NCI-H2107 (cell line): ENCODE data around the gene ZNF844.
"Not testable (repeated sequence)": the region's sequence is repeated elsewhere in the genome, so short reads cannot be mapped to it uniquely, and the experiment has no call there.

ENCODE experiments used
- DNase-seq: peaks from one replicate; lab custom pipeline; 2025; lab: John Stamatoyannopoulos, UW

The ZNF844 gene

DNA sequence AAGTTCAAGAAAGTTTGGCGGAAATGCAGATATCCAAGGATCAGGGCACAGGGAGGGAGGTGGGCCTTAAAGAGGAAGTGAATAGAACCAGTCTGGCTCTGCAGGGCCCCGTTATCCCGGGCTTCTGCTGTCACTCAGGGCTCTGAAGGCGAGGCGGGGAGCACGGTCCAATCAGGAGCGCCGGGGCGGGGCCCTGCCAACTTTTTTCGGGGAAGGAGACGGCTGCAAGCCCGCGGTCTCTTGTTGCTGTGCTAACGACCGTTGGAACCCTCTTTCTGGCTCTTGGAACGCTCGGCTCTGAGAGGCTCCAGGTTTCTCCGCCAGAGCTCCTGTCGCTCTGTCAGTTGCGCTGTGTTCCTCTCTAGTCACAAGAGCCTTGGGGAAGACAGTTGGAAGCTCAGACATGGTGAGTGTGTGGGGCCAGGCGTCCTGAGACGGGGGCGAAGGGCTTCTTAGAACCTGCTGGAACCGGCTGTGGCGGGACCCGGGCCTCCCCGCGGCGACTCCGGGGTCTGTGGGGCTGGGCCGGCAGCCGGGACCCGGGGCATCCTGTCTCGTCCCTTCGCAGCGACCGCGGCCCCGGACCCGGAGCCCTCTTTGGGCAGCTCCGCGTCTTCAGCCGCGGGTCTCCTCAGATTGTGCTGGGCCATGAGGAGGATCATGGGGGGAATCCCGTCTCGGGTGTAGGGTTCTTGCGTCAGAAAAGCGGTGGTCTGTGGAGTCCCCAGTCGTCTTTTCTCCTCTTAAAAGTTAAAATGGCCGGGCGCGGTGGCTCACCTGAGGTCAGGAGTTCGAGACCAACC is 27.7 kb downstream of the ZNF844 start:
- no peak for DNase-seq

DNA sequence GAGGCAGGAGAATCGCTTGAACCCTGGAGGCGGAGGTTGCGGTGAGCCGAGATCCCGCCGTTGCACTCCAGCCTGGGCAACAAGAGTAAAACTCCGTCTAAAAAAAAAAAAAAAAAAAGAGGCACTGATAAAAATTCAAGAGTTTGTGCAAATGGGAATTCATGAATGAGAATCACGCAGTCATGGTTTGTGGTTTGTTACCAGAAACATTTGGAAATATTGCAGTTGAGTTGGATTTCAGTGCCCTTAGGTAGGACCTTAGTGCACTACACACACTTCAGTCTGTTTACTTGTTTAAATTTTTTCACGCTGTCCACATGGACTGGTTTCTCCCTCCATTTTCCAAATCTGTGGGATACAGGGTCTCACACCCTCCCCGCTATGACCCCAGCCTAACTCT is 28.4 kb downstream of the ZNF844 start:
- DNase-seq, result no peak

DNA sequence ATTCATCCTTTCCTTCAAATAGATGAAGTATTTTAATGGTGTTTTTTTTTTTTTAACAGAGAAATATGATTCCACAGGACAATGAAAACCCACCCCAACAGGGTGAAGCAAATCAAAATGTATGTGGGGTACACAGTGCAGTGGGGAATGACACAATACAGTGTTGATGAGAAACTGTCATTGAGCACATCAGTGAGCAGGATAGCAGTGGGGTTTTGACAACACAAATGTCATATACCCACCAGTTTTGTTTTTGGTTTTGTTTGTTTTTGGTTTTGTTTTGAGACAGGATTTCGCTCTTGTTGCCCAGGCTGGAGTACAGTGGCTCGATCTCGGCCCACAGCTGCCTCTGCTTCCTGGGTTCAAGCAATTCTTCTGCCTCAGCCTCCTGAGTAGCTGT is 29.2 kb downstream of the ZNF844 start:
- no peak for DNase-seq

DNA sequence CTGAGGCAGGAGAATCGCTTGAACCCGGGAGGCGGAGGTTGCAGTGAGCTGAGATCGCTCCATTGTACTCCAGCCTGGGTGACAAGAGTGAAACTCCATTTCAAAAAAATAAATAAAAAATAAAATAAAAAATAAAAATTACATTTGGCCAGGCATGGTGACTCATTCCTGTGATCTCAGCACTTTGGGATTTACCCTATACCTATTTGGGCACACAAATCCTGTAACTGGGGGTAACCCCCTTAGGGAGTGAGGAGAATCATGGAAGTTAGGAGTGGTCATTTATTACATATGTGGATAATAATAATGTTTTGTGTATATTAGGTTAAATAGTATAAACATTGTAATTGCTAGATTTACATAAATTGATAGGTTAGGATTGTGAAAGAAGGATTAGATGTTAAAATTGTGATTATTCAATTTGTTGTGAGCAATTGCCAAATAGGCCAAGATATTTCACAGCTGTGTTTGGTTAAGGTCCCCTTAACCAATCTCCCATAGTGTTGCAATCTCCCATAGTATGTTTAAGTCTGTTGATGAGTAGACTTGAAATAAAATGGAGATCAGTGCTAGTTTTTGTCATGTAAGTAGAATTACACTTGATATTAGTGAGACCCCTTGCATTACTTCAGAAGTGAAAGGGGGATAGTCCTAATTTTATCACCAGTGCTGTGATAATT is 30.7 kb downstream of the ZNF844 start:
- DNase-seq, result no peak

DNA sequence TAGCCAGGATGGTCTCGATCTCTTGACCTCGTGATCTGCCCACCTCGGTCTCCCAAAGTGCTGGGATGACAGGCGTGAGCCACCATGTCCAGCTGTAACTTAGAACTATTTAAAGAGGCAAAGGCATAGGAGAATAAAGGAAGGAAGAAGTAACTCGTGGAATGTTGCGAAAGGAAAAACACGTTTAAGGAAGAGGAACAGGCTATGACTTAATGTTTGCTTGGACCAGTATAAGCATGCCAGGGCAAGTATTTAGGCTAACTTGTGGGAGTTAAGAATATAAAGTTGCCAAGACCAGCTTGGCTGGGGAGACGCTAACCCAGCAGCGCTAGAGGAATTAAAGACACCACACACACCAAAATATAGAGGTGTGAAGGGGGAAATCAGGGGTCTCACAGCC is 33.5 kb downstream of the ZNF844 start:
- DNase-seq, result no peak

DNA sequence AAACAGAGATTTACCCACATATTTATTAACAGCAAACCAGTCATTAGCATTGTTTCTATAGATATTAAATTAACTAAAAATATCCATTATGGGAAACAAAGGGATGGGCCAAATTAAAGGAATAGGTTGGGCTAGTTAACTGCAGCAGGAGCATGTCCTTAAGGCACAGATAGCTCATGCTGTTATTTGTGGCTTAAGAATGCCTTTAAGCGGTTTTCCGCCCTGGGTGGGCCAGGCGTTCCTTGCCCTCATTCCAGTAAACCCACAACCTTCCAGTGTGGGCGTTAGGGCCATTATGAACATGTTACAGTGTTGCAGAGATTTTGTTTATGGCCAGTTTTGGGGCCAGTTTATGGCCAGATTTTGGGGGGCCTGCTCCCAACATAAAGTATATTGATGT is 39.4 kb downstream of the ZNF844 start:
- not testable (repeated sequence) for DNase-seq

DNA sequence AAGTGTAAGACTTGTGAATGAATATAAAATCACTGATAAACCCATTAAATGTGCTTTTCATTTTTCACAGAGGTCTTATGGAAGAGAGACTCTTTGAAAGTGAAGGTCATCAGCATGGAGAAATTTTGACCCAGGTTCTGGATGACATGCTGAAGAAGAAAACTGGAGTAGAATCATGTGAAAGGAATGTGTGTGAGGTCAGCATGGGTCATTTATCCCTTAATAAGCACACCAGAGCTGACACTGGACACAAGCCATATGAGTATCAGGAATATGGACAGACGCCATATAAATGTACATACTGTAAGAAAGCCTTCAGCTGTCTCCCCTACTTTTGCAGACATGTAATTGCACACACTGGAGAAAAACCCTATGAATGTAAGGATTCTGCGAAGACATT is 46.6 kb downstream of the ZNF844 start:
- DNase-seq, result no peak

DNA sequence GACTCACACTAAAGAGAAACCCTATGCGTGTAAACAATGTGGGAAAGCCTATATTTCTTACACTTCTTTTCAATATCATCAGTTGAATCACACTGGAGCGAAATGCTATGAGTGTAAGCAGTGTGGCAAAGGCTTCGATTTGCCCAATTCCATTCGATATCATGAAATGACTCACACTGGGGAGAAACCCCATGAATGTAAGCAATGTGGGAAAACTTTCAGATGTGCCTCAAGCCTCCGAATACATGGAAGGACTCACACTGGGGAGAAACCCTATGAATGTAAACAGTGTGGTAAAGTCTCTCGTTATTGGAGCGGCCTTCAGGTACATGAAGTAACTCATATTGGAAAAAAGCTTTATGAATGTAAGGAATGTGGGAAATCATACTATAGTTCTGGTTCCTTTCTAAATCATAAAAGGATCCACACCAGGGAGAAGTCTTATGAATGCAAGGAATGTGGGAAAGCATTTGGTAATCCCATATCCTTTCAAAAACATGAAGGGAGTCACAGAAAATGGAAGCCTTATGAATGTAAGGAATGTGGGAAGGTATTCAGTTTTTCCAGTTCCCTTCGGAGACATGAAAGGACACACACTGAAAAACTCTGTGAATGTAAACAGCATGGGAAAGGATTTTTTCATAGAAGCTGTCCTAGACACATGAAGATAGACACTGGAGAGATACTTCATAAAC is 47.6 kb downstream of the ZNF844 start:
- no peak for DNase-seq

DNA sequence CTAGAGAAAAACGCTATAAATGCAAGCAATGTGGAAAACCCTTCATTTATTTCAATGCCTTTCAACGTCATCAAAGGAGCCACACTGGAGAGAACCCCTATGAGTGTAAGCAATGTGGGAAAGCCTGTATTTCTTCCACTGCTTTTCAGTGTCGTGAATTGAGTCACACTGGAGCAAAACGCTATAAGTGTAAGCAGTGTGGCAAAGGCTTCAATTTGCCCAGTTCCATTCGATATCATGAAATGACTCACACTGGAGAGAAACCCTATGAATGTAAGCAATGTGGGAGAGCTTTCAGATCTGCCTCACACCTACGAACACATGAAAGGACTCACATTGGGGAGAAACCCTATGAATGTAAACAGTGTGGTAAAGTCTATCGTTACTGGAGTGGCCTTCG is 48.2 kb downstream of the ZNF844 start:
- no peak for DNase-seq

DNA sequence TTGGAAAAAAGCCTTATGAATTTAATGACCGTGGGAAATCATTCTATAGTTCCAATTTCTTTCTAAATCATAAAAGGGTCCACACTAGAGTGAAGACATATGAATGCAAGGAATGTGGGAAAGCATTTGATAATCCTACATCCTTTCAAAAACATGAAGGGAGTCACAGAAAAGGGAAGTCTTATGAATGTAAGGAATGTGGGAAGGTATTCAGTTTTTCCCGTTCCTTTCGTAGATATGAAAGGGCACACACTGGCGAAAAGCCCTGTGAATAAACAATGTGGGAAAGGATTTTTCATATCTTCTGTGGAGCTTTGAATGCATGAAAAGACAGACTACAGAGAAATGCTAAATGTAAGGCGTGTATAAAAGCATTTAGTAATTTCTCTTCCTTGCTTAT is 48.6 kb downstream of the ZNF844 start:
- no peak for DNase-seq

DNA sequence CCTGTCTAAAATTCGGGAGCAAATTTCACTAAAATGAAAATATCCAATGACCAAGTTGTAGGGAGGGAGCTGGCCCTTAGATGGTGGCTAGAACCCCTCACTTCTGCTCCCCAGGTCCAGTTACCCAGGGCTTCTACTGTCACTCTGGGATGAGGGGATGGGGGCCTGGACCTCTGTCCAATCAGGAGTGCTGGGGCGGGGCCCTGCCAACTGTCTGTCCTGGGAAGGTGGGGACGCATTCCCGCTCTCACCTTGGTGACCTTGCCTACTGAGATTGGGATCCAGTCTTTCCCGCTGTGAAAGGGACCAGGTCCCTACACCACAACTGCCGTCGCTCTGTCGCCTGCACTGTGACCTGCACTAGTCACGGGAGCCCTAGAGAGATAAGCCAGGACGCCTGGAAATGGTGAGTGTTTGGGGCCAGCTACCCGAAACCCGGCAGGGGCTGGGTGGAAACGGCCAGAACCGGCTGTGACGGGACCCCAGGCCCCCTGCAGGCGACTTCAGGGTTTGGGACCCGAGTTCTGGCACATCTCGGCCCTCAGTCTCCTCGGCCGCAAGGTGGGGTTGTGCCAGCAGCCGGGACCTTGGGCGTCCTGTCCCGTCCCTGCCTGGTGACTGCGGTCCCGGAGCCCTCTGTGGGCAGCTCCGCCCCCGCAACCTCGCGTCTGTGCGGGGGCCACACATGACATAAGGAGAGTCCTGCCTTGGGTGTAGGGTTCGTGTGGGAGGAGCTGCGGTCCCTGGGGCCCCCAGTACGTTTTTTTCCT is 52.9 kb downstream of the ZNF844 start:
- DNase-seq, result no peak

DNA sequence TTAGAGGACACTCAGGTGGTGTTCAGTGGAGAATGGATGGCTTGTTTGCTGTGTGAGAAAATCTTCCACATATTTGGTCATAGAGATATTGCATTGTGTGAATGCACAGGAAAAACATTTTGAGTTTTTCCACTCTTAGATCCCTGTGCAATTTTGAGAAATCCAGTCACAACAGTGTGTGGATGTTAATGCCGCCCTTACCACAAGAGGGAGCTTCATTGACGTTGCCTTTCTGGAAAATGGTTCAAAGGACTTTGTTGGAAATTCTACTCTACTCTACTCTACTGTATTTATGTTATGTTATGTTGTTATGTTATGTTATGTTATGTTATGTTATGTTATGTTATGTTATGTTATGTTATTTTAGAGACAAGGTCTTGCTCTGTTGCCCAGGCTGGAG is 62.2 kb downstream of the ZNF844 start:
- no peak for DNase-seq
